ENCODE measurements around the gene SLC2A10.

SLC2A10 gene

GRCh38 chr20:46706242-46706641, 3.2 kb upstream of the SLC2A10 start:
- H3K4me3 ChIP-seq (ENCODE audit: low read depth, low read length) = no peak overlapping the region
- in situ Hi-C loops (cut with HindIII; ENCODE audit: low sequenced_read_pairs) = no loop called here
- no peak for DNase-seq (ENCODE audit: low read depth)
- TF ChIP-seq CTCF (IDR thresholded peaks at IDR 0.05; ENCODE audit: low read depth, low read length, missing control alignments) = no peak

GRCh38 chr20:46708172-46708860, 1.1 kb upstream of the SLC2A10 start:
- peak; percentile 20 for TF ChIP-seq CTCF (IDR thresholded peaks at IDR 0.05; ENCODE audit: low read depth, low read length, missing control alignments)
- no peak for DNase-seq (ENCODE audit: low read depth)
- H3K4me3 ChIP-seq (ENCODE audit: low read depth, low read length) = no peak overlapping the region
- in situ Hi-C loops (cut with HindIII; ENCODE audit: low sequenced_read_pairs) = no loop called here

GRCh38 chr20:46709055-46709458, 392 bp upstream of the SLC2A10 start:
- H3K4me3 ChIP-seq (ENCODE audit: low read depth, low read length) = peak overlapping the region; percentile 55
- no peak for DNase-seq (ENCODE audit: low read depth)
- no peak for TF ChIP-seq CTCF (IDR thresholded peaks at IDR 0.05; ENCODE audit: low read depth, low read length, missing control alignments)
- in situ Hi-C loops (cut with HindIII; ENCODE audit: low sequenced_read_pairs) = no loop called here

- TF ChIP-seq CTCF (IDR thresholded peaks at IDR 0.05; ENCODE audit: low read depth, low read length, missing control alignments) = no peak
- no peak for DNase-seq (ENCODE audit: low read depth)
- in situ Hi-C loops (cut with HindIII; ENCODE audit: low sequenced_read_pairs) = no loop called here
- H3K4me3 ChIP-seq (ENCODE audit: low read depth, low read length) = peak overlapping the region; percentile 55
These were observed 884 bp downstream of the SLC2A10 start for GRCh38 chr20:46710153-46710913.

- in situ Hi-C loops (cut with HindIII; ENCODE audit: low sequenced_read_pairs) = no loop called here
- H3K4me3 ChIP-seq (ENCODE audit: low read depth, low read length) = no peak overlapping the region
- no peak for TF ChIP-seq CTCF (IDR thresholded peaks at IDR 0.05; ENCODE audit: low read depth, low read length, missing control alignments)
- no peak for DNase-seq (ENCODE audit: low read depth)
These were observed 2.7 kb downstream of the SLC2A10 start for GRCh38 chr20:46712056-46712636.

- no peak overlapping the region for H3K4me3 ChIP-seq (ENCODE audit: low read depth, low read length)
- DNase-seq (ENCODE audit: low read depth) = no peak
- in situ Hi-C loops (cut with HindIII; ENCODE audit: low sequenced_read_pairs) = no loop called here
These were observed 4.7 kb downstream of the SLC2A10 start for GRCh38 chr20:46713957-46714834.

More at GRCh38 chr20:46713957-46714834, 4.7 kb downstream of the SLC2A10 start:
- TF ChIP-seq CTCF (IDR thresholded peaks at IDR 0.05; ENCODE audit: low read depth, low read length, missing control alignments) = no peak

Data from astrocyte of the cerebellum (primary cell).